GM19438 (cell line): ENCODE measurements around the gene TMX1.

Experiments used
- ATAC-seq: cut with Tn5 transposase; IDR thresholded peaks from one replicate; pipeline ENCODE4 v1.9.1; 2021; ENCODE audit warnings: low read depth; ENCODE audit not compliant: unreplicated experiment

Gene TMX1

GRCh38 chr14:51240804-51241380 is 845 bp downstream of the TMX1 start:
- no peak for ATAC-seq

- no peak for ATAC-seq
These were observed 2.8 kb downstream of the TMX1 start for GRCh38 chr14:51242545-51243490.

- ATAC-seq, result no peak
These were observed 4.5 kb downstream of the TMX1 start for GRCh38 chr14:51244591-51244990.

GRCh38 chr14:51246032-51246431 is 6.0 kb downstream of the TMX1 start:
- ATAC-seq, result no peak

GRCh38 chr14:51248016-51248987 is 8.3 kb downstream of the TMX1 start:
- peak; percentile 72 for ATAC-seq

GRCh38 chr14:51251486-51251885 is 11.4 kb downstream of the TMX1 start:
- no peak for ATAC-seq

- ATAC-seq, result no peak
These were observed 13.8 kb downstream of the TMX1 start for GRCh38 chr14:51253880-51254279.

GRCh38 chr14:51258280-51258679 is 18.2 kb downstream of the TMX1 start:
- ATAC-seq, result no peak

GRCh38 chr14:51258788-51259187 is 18.7 kb downstream of the TMX1 start:
- no peak for ATAC-seq

- no peak for ATAC-seq
These were observed 20.2 kb downstream of the TMX1 start for GRCh38 chr14:51260225-51260624.

GRCh38 chr14:51261151-51261550 is 21.1 kb downstream of the TMX1 start:
- ATAC-seq, result no peak

GRCh38 chr14:51262868-51263267 is 22.8 kb downstream of the TMX1 start:
- no peak for ATAC-seq

GRCh38 chr14:51269634-51270033 is 29.6 kb downstream of the TMX1 start:
- ATAC-seq, result no peak

GRCh38 chr14:51276605-51277004 is 36.6 kb downstream of the TMX1 start:
- no peak for ATAC-seq

GRCh38 chr14:51277753-51278415 is 37.8 kb downstream of the TMX1 start:
- no peak for ATAC-seq

GRCh38 chr14:51282517-51282916 is 42.5 kb downstream of the TMX1 start:
- no peak for ATAC-seq

- no peak for ATAC-seq
These were observed 43.5 kb downstream of the TMX1 start for GRCh38 chr14:51283402-51284085.

- no peak for ATAC-seq
These were observed 44.2 kb downstream of the TMX1 start for GRCh38 chr14:51284241-51284640.

GRCh38 chr14:51285120-51285519 is 45.1 kb downstream of the TMX1 start:
- no peak for ATAC-seq

GRCh38 chr14:51289169-51289568 is 49.1 kb downstream of the TMX1 start:
- no peak for ATAC-seq
